IMR-90 (cell line): ENCODE measurements around the gene RPS6KL1.
A peak's percentile ranks its signal among the peaks of the same experiment; 100 is the strongest.

Experiments
- CEBPB ChIP-seq: IDR thresholded peaks from 2 replicates; pipeline ENCODE4 v1.6.1; 2012; ENCODE audit warnings: low read depth, low read length, improper control_type of control experiment
- NFE2L2 ChIP-seq: fragments of 150-350 bp; IDR thresholded peaks from 2 replicates; pipeline ENCODE4 v1.6.1; 2016; ENCODE audit warnings: low read depth, mild to moderate bottlenecking, low read length
- POLR2A ChIP-seq: IDR thresholded peaks from 2 replicates; pipeline ENCODE4 v1.6.1; 2012; ENCODE audit warnings: mild to moderate bottlenecking, low read depth, low read length
- RAD21 ChIP-seq: IDR thresholded peaks from 2 replicates; pipeline ENCODE4 v1.6.1; 2012; ENCODE audit warnings: low read length, improper control_type of control experiment
- SMC3 ChIP-seq: fragments of 150-350 bp; IDR thresholded peaks from 2 replicates; pipeline ENCODE4 v1.6.1; 2016; ENCODE audit warnings: low read depth, mild to moderate bottlenecking, antibody characterized with exemption, low read length, moderate library complexity
- TF ChIP-seq, protein P1 (sequence below): conservative IDR thresholded peaks from 2 replicates; pipeline ENCODE4 v1.5.1; 2012; ENCODE audit warnings: mild to moderate bottlenecking, low read depth, low read length, improper control_type of control experiment

DNA sequence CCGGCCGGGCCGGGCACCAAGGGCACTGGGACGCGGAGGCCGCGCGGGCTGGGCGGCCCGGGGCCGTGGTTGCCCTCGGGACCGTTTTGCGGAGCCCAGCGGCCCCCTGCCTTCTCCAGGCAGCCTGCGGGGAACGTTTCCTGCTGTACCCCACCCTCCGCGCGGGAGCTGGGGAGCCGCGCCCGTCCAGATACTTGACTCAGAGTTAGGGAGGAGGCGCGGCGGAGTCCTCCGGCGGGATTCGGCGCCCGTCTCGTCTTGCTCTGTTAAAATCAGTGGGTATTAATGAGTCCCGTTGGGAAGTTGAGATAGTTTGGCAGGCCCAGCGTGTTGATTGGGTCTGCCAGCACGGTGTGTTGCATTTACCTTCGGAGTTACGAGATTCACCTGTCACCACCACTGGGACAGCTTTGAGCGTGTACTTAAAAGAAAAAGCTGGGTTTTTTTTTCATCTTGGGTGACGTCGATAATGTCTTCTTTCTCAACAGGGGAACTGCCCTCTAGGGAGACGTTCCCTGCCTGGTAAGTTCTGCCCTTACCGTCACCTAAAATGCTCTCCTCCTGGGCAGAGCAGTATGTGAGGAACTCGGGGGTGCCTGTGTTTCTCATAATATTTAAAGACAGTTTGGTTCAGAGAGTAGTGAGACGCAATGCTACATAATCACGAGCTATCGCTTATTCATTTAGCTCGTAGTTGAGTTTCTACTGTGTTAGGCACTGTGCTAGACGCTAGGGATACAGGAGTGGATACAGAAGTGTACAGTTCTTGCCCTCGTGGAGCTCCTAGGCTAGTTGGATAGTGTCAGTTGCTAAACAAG, 40.7 kb downstream of the RPS6KL1 start:
- TF ChIP-seq, protein P1, sequence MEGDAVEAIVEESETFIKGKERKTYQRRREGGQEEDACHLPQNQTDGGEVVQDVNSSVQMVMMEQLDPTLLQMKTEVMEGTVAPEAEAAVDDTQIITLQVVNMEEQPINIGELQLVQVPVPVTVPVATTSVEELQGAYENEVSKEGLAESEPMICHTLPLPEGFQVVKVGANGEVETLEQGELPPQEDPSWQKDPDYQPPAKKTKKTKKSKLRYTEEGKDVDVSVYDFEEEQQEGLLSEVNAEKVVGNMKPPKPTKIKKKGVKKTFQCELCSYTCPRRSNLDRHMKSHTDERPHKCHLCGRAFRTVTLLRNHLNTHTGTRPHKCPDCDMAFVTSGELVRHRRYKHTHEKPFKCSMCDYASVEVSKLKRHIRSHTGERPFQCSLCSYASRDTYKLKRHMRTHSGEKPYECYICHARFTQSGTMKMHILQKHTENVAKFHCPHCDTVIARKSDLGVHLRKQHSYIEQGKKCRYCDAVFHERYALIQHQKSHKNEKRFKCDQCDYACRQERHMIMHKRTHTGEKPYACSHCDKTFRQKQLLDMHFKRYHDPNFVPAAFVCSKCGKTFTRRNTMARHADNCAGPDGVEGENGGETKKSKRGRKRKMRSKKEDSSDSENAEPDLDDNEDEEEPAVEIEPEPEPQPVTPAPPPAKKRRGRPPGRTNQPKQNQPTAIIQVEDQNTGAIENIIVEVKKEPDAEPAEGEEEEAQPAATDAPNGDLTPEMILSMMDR, result no peak
- TF ChIP-seq NFE2L2, result no peak
- TF ChIP-seq POLR2A, result no peak
- no peak for TF ChIP-seq SMC3
- TF ChIP-seq RAD21, result no peak
- 0 out of 2 replicates have a peak, but pooled peaks have one; percentile 4 for TF ChIP-seq CEBPB
